Endothelial cell (in vitro differentiated cells): Measurements from ENCODE around the gene APBB2. TPM values are rescaled to one million over a fixed set of nuclear protein-coding genes. Genes with fewer than 3 reads are reported as not detected.

Source experiments
- DNase-seq: peaks from one replicate; pipeline ENCODE4 v3.0.0; 2021; ENCODE audit warnings: low spot score
- H3K27ac Mint-ChIP-seq: one replicate; pipeline ENCODE4 v1.8.0; 2021; ENCODE audit warnings: mixed read lengths, inconsistent platforms; ENCODE audit not compliant: unreplicated experiment
- H3K27me3 Mint-ChIP-seq: one replicate; pipeline ENCODE4 v1.8.0; 2021; ENCODE audit warnings: mild to moderate bottlenecking, moderate library complexity, mixed read lengths, inconsistent platforms; ENCODE audit not compliant: unreplicated experiment
- H3K36me3 Mint-ChIP-seq: one replicate; pipeline ENCODE4 v1.8.0; 2021; ENCODE audit warnings: mild to moderate bottlenecking, low read depth, mixed read lengths, inconsistent platforms; ENCODE audit not compliant: unreplicated experiment
- H3K4me1 Mint-ChIP-seq: one replicate; pipeline ENCODE4 v1.8.0; 2021; ENCODE audit warnings: mild to moderate bottlenecking, mixed read lengths, inconsistent platforms; ENCODE audit not compliant: unreplicated experiment
- H3K4me3 Mint-ChIP-seq: one replicate; pipeline ENCODE4 v1.8.0; 2021; ENCODE audit warnings: mild to moderate bottlenecking, mixed read lengths, inconsistent platforms; ENCODE audit not compliant: unreplicated experiment
- H3K9me3 Mint-ChIP-seq: one replicate; pipeline ENCODE4 v1.8.0; 2021; ENCODE audit warnings: mixed read lengths, inconsistent platforms; ENCODE audit not compliant: unreplicated experiment
- total RNA-seq: library from RNA; stranded (reverse); fragmentation: NEBNext Ultra II Directional; extraction: Animal tissue kit (Norgen Biotek cat#: 25700); gene quantifications from one replicate; pipeline ENCODE4 v1.2.1, GENCODE V29; 2021; ENCODE audit not compliant: unreplicated experiment
- TF ChIP-seq, protein P1 (sequence below): fragments of 200-600 bp; sonication (generic); IDR thresholded peaks from one replicate; pipeline ENCODE4 v1.5.0; 2021; ENCODE audit warnings: antibody characterized with exemption; ENCODE audit not compliant: unreplicated experiment

The APBB2 gene
- total RNA-seq, 1 donor from 2014 or later: 103 TPM

DNA sequence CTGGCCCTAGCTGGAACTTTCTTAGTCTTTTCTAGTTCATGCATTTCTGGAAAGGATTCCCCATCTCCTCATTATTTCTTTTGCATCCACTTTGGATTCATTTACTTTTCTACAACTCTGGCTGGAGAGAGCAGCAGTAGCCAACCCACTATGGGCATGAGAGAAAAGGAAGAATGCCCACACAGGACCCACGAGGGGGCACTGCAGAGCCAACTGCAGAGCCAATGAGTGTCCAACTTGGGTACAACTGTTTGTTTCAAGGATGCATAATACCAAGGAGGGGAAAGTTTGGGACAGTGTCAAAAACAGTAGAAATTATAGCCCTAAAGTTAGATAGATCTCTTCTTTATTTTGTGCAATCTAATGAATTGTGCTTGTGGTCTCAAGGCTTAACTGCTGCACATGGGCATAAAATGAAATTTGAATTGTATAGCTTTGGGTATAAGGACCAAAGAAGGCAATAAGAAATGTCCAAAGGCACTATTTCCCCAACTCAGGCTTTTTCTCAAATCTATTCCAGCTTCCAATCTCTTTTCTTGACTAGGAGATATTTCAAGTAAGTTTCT is 233.9 kb downstream of the APBB2 start:
- Mint-ChIP-seq H3K36me3 (peaks cover 3% of the 10 kb centered on the region), H3K4me3 (no peak overlapping the region)
- DNase-seq: peak; percentile 6

DNA sequence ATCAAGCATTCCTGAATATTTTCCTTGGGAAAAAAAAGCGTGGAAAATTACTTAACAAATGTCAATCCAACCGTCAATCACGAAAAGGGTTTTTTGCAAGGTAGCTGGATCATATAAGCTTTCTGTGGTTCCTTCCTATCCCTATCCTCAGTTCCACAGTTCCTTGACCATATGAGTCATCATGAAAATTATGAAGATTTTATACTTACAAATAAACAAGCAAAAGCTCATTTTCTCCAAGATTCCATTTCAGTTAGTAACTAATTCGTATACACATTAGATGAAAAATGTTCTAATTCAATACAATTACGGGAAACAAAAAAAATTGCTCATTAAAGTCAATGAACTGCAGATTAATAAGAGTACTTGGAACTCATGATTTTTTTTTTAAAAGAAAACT is 235.8 kb downstream of the APBB2 start:
- no peak overlapping the region for H3K27ac Mint-ChIP-seq

More for the DNA sequence above, 233.9 kb downstream of the APBB2 start:
- H3K4me1 Mint-ChIP-seq: no peaks in the 10 kb centered on the region
- H3K9me3 Mint-ChIP-seq: no peaks in the 10 kb centered on the region
- H3K27ac Mint-ChIP-seq: no peak overlapping the region
- TF ChIP-seq, protein P1, sequence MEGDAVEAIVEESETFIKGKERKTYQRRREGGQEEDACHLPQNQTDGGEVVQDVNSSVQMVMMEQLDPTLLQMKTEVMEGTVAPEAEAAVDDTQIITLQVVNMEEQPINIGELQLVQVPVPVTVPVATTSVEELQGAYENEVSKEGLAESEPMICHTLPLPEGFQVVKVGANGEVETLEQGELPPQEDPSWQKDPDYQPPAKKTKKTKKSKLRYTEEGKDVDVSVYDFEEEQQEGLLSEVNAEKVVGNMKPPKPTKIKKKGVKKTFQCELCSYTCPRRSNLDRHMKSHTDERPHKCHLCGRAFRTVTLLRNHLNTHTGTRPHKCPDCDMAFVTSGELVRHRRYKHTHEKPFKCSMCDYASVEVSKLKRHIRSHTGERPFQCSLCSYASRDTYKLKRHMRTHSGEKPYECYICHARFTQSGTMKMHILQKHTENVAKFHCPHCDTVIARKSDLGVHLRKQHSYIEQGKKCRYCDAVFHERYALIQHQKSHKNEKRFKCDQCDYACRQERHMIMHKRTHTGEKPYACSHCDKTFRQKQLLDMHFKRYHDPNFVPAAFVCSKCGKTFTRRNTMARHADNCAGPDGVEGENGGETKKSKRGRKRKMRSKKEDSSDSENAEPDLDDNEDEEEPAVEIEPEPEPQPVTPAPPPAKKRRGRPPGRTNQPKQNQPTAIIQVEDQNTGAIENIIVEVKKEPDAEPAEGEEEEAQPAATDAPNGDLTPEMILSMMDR: peak; percentile 28
- H3K27me3 Mint-ChIP-seq: peaks cover 2% of the 10 kb centered on the region

DNA sequence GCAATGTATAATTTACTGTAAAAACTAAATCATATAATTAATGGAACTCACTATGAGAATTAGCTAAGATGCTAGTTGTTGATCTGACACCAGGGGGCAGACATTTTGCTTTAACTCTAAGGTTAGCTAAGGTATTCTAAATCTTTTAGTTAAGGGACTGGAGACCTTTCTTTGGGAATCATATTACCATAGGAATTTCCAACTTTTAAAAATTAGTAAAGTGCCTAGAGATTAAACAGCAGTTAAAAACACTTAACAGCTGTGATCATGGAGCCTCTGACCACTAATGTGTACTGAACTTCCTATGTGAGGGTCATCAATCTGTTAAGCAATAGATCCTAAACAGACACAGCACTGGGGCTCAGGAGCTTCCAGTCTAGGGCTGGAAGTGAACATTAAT is 238.0 kb downstream of the APBB2 start:
- Mint-ChIP-seq H3K4me1 (no peaks in the 10 kb centered on the region), H3K4me3 (no peak overlapping the region), H3K9me3 (no peaks in the 10 kb centered on the region), H3K27ac (no peak overlapping the region), H3K27me3 (peaks cover 1% of the 10 kb centered on the region), H3K36me3 (peaks cover 4% of the 10 kb centered on the region)
- DNase-seq: peak; percentile 47
- TF ChIP-seq, protein P1: peak; percentile 87

More for the DNA sequence above, 235.8 kb downstream of the APBB2 start:
- DNase-seq: no peak
- TF ChIP-seq, protein P1: no peak
- no peaks in the 10 kb centered on the region for H3K4me1 Mint-ChIP-seq
- H3K4me3 Mint-ChIP-seq: no peak overlapping the region
- peaks cover 3% of the 10 kb centered on the region for H3K36me3 Mint-ChIP-seq
- no peaks in the 10 kb centered on the region for H3K9me3 Mint-ChIP-seq
- peaks cover 4% of the 10 kb centered on the region for H3K27me3 Mint-ChIP-seq

DNA sequence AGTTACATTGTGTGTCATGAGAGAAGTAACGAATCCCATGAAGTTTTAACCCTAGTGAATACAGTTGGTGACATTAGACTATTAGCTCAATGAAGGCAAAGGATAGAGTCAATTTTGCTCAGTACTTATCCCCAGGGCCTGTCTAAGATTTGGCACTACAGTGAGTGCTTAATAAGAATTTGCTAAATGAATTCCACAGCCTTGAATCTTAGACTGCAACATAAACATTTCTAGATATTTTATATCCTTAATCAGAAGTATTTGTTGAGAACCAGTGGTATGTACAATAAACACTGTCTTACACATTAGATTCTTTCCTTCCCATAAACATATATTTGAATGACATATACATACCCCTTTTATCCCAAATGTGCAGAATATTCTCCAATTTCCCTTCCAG is 241.6 kb downstream of the APBB2 start:
- Mint-ChIP-seq H3K27me3 (peaks cover 3% of the 10 kb centered on the region), H3K27ac (no peak overlapping the region), H3K9me3 (no peaks in the 10 kb centered on the region), H3K4me1 (peaks cover 4% of the 10 kb centered on the region), H3K4me3 (no peak overlapping the region), H3K36me3 (peaks cover 16% of the 10 kb centered on the region)
- no peak for DNase-seq
- TF ChIP-seq, protein P1: no peak

DNA sequence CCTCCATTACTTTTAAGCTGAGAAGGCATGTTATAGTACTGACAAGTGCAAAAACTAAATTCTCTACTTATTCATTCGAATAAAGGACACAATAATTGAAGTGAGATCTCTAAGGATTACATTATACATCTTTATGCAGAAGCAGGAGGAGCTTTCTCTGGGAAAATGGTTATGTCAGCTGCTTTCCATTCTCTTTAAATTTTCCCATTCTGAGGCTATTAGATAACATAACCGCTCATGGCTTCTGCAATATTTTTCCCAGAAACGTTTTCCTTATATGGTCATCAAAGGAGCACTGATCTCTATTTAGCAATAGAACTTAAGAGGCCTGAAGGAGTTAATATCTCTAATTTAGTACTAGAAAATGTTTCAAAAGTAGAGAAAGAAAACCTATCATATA is 243.0 kb downstream of the APBB2 start:
- peaks cover 4% of the 10 kb centered on the region for H3K4me1 Mint-ChIP-seq
- H3K27me3 Mint-ChIP-seq: peaks cover 3% of the 10 kb centered on the region
- H3K9me3 Mint-ChIP-seq: no peaks in the 10 kb centered on the region
- H3K4me3 Mint-ChIP-seq: no peak overlapping the region
- no peak overlapping the region for H3K27ac Mint-ChIP-seq
- peaks cover 18% of the 10 kb centered on the region for H3K36me3 Mint-ChIP-seq
- no peak for DNase-seq
- TF ChIP-seq, protein P1: no peak
